CD14-positive monocyte (primary cell): ENCODE measurements around the gene SPG21. TPM values are rescaled to one million over a fixed set of nuclear protein-coding genes. Genes with fewer than 3 reads are reported as not detected.

Experiments used
- DNase-seq, 3 donors: peaks; one replicate each; pipeline ENCODE4 v3.0.0-alpha.2; 2011 to 2022
- H2AFZ ChIP-seq: 2 replicates; pipeline ENCODE4 v1.6.0; 2012; ENCODE audit warnings: mild to moderate bottlenecking, low read depth, low read length, inconsistent platforms; ENCODE audit not compliant: insufficient read depth, poor library complexity, severe bottlenecking
- H3K27ac ChIP-seq, 2 donors: 1 replicate in 1 of 2; 2 replicates in 1 of 2; pipeline ENCODE4 v1.5.1; 2012 to 2013; ENCODE audit warnings: low read length in 2 of 2, control low read depth in 1 of 2, inconsistent platforms in 1 of 2, low read depth in 1 of 2, mild to moderate bottlenecking in 1 of 2
- H3K27me3 ChIP-seq, 2 donors: one replicate each; pipeline versions ENCODE4 v1.6.0 to v1.6.1; 2011 to 2013; ENCODE audit warnings: low read length in 2 of 2; ENCODE audit not compliant: control insufficient read depth in 2 of 2, insufficient read depth in 2 of 2
- H3K36me3 ChIP-seq, 2 donors: replicated peaks in 1 of 2; 1 replicate in 1 of 2; 2 replicates in 1 of 2; pipeline versions ENCODE4 v1.5.1 to v1.6.1; 2012 to 2013; ENCODE audit warnings: low read length in 2 of 2, control low read depth in 1 of 2, inconsistent platforms in 1 of 2, mild to moderate bottlenecking in 1 of 2; ENCODE audit not compliant: insufficient read depth in 2 of 2, control insufficient read depth in 1 of 2
- H3K4me1 ChIP-seq, 2 donors: 1 replicate in 1 of 2; 2 replicates in 1 of 2; pipeline versions ENCODE4 v1.5.1 to v1.6.1; 2012 to 2013; ENCODE audit warnings: low read length in 2 of 2, control low read depth in 1 of 2, inconsistent platforms in 1 of 2, mild to moderate bottlenecking in 1 of 2, moderate library complexity in 1 of 2; ENCODE audit not compliant: insufficient read depth in 2 of 2, control insufficient read depth in 1 of 2
- H3K4me2 ChIP-seq: replicated peaks from 2 replicates; pipeline ENCODE3; 2012; ENCODE audit warnings: low read length, moderate library complexity, mild to moderate bottlenecking; ENCODE audit not compliant: poor library complexity, severe bottlenecking; ENCODE audit errors: extremely low read depth
- H3K4me3 ChIP-seq, 3 experiments: fragments of 200-600 bp in 1 of 3; sonication (generic) in 1 of 3; replicated peaks in 1 of 3; 1 replicate in 2 of 3; 2 replicates in 1 of 3; pipeline ENCODE4 v1.5.1; 2011 to 2013; ENCODE audit warnings: low read length in 3 of 3, mild to moderate bottlenecking in 3 of 3, control low read depth in 2 of 3, low read depth in 2 of 3, inconsistent platforms in 1 of 3, moderate library complexity in 1 of 3
- H3K79me2 ChIP-seq: 2 replicates; pipeline ENCODE4 v1.6.0; 2012; ENCODE audit warnings: mild to moderate bottlenecking, control low read depth, inconsistent platforms, low read length, moderate library complexity; ENCODE audit not compliant: insufficient read depth
- H3K9ac ChIP-seq: 2 replicates; pipeline ENCODE4 v1.6.0; 2017; ENCODE audit warnings: low read length, mild to moderate bottlenecking; ENCODE audit not compliant: insufficient read depth, poor library complexity, severe bottlenecking
- H3K9me3 ChIP-seq, 2 donors: replicated peaks in 1 of 2; 1 replicate in 1 of 2; 2 replicates in 1 of 2; pipeline versions ENCODE4 v1.5.1 to v1.6.1; 2012 to 2013; ENCODE audit warnings: low read length in 2 of 2, control low read depth in 1 of 2; ENCODE audit not compliant: control insufficient read depth in 1 of 2, insufficient read depth in 1 of 2
- H4K20me1 ChIP-seq: 2 replicates; pipeline ENCODE4 v1.6.0; 2012; ENCODE audit warnings: mild to moderate bottlenecking, low read length, control low read depth, moderate library complexity; ENCODE audit not compliant: insufficient read depth
- H3K27ac Mint-ChIP-seq, 7 donors: one replicate each; pipeline ENCODE4 v1.8.0; 2020; ENCODE audit warnings: mild to moderate bottlenecking in 7 of 7, mixed read lengths in 7 of 7, moderate library complexity in 6 of 7, inconsistent platforms in 2 of 7
- H3K27me3 Mint-ChIP-seq, 3 donors: one replicate each; pipeline ENCODE4 v1.8.0; 2021 to 2022; ENCODE audit warnings: low read depth in 3 of 3, mild to moderate bottlenecking in 3 of 3, mixed read lengths in 3 of 3, moderate library complexity in 3 of 3, inconsistent platforms in 1 of 3
- H3K36me3 Mint-ChIP-seq, 2 donors: one replicate each; pipeline ENCODE4 v1.8.0; 2020; ENCODE audit warnings: mixed read lengths in 2 of 2, inconsistent platforms in 1 of 2, mild to moderate bottlenecking in 1 of 2
- H3K4me1 Mint-ChIP-seq: one replicate; pipeline ENCODE4 v1.8.0; 2020; ENCODE audit warnings: mild to moderate bottlenecking, mixed read lengths
- H3K4me3 Mint-ChIP-seq, 2 donors: one replicate each; pipeline ENCODE4 v1.8.0; 2020; ENCODE audit warnings: mild to moderate bottlenecking in 2 of 2, mixed read lengths in 2 of 2, moderate library complexity in 1 of 2
- H3K9me3 Mint-ChIP-seq, 7 donors: one replicate each; pipeline ENCODE4 v1.8.0; 2020 to 2022; ENCODE audit warnings: mixed read lengths in 7 of 7, mild to moderate bottlenecking in 6 of 7, moderate library complexity in 6 of 7, inconsistent platforms in 2 of 7
- WGBS: methylation state at CpG from one replicate; pipeline ENCODE4 v1.1.5; 2013; ENCODE audit warnings: missing lambda C conversion rate; ENCODE audit not compliant: insufficient coverage; 5-methylcytosine and 5-hydroxymethylcytosine counted together
- intact Hi-C, 2 donors: fragments of 100-400 bp; cut with micrococcal nuclease; formaldehyde crosslinking; loops; one replicate each; pipeline versions ENCODE4 v1.15.0 to v1.15.1; 2023
- polyA plus RNA-seq, 3 donors: library from polyadenylated mRNA; depleted of rRNA in 1 of 3; unstranded in 2 of 3; stranded (reverse) in 1 of 3; fragments of 300-500 nt in 2 of 3; fragments of >200 nt in 1 of 3; fragmentation: Illumina TruSeq in 2 of 3; gene quantifications; 1 replicate in 2 of 3; 2 replicates in 1 of 3; pipeline ENCODE4 v1.2.3, GENCODE V29; 2012 to 2021
- TF ChIP-seq, protein P1 (sequence below): fragments of 200-600 bp; IDR thresholded peaks from one replicate; pipeline ENCODE4 v1.8.0; 2022; ENCODE audit warnings: antibody characterized with exemption, mild to moderate bottlenecking

Gene SPG21
- polyA plus RNA-seq, 3 donors, result 102 to 375 (median 358) TPM

DNA sequence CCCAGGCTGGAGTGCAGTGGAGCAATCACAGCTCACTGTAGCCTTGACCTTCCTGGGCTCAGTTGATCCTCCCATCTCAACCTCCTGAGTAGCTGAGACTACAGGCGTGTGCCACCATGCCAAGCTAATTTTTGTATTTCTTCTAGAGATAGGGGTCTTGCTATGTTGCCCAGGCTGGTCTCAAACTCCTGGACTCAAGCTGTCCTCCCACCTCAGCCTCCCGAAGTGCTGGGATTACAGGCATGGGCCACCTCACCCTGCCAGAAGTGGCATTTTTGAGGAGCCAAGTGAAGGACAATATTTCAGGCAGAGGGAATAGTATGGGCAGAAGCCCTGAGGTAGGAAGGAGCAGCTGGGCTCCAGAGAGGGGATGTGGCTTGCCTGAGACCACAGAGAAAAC lies 73.3 kb downstream of the SPG21 start:
- peaks cover 0 to 4% (median 0%) of the 10 kb centered on the region in 7 donors for H3K9me3 Mint-ChIP-seq
- peaks cover 7 to 8% of the 10 kb centered on the region in 2 donors for H3K4me1 ChIP-seq
- peaks cover 0 to 13% of the 10 kb centered on the region in 2 donors for H3K27me3 ChIP-seq
- no peak overlapping the region for H2AFZ ChIP-seq
- no peaks in the 10 kb centered on the region for H3K79me2 ChIP-seq
- H3K4me2 ChIP-seq, result no peak overlapping the region
- WGBS, result 83% methylated on average over 1 of the region's 2 CpGs
- no peaks in the 10 kb centered on the region for H4K20me1 ChIP-seq
- H3K9ac ChIP-seq, result no peak overlapping the region
- H3K4me3 Mint-ChIP-seq, result no peak overlapping the region
- peaks cover 6 to 8% of the 10 kb centered on the region in 2 donors for H3K36me3 Mint-ChIP-seq
- H3K4me3 ChIP-seq, result no peak overlapping the region
- H3K9me3 ChIP-seq, result no peaks in the 10 kb centered on the region
- H3K27ac ChIP-seq, result no peak overlapping the region
- TF ChIP-seq, protein P1, sequence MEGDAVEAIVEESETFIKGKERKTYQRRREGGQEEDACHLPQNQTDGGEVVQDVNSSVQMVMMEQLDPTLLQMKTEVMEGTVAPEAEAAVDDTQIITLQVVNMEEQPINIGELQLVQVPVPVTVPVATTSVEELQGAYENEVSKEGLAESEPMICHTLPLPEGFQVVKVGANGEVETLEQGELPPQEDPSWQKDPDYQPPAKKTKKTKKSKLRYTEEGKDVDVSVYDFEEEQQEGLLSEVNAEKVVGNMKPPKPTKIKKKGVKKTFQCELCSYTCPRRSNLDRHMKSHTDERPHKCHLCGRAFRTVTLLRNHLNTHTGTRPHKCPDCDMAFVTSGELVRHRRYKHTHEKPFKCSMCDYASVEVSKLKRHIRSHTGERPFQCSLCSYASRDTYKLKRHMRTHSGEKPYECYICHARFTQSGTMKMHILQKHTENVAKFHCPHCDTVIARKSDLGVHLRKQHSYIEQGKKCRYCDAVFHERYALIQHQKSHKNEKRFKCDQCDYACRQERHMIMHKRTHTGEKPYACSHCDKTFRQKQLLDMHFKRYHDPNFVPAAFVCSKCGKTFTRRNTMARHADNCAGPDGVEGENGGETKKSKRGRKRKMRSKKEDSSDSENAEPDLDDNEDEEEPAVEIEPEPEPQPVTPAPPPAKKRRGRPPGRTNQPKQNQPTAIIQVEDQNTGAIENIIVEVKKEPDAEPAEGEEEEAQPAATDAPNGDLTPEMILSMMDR, result no peak
- H3K4me1 Mint-ChIP-seq, result peaks cover 6% of the 10 kb centered on the region
- H3K27me3 Mint-ChIP-seq, result peaks cover 9 to 21% (median 21%) of the 10 kb centered on the region in 3 donors
- no peak overlapping the region for H3K27ac Mint-ChIP-seq
- no peak for DNase-seq
- no peaks in the 10 kb centered on the region for H3K36me3 ChIP-seq
- intact Hi-C loops, result no loop called here

DNA sequence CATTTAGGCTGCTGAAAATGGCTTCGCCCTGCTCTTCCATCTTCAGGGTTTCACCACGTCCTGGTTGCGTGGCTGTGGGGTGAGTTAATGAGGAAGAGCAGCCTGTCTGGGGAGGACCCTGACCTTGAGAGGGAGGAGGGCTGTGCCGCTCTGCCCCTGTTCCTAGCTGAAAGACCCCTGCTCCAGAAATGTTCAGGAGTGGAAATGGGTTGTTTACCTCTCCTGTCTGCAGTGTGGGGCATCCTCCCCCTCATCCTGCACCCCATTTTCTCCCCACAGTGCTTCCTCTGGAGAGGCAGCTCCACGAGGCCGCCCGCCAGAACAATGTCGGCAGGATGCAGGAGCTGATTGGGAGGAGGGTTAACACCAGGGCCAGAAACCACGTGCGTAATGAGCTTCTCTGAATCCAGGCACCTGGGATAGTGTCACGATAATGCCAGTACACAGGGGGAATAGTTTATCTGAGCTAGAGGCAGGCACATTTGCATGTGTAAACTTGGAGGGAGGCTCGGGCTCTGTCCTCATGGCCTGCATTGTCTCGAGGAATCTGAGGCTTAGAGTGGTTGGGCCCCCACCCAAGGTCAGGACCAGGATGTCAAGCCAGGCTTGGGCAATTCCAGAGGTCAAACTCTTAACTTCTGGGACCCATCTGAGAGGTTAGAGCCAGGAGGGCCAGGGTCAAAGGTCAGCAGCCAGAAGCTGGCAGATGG lies 74.0 kb downstream of the SPG21 start:
- H3K27me3 ChIP-seq, result peaks cover 7 to 20% of the 10 kb centered on the region in 2 donors
- no peaks in the 10 kb centered on the region for H3K36me3 ChIP-seq
- H3K4me2 ChIP-seq, result no peak overlapping the region
- peaks cover 0 to 8% (median 0%) of the 10 kb centered on the region in 7 donors for H3K9me3 Mint-ChIP-seq
- TF ChIP-seq, protein P1, result no peak
- H3K79me2 ChIP-seq, result no peaks in the 10 kb centered on the region
- H3K4me3 Mint-ChIP-seq, result no peak overlapping the region
- H3K9me3 ChIP-seq, result no peaks in the 10 kb centered on the region
- H3K36me3 Mint-ChIP-seq, result peaks cover 6 to 9% of the 10 kb centered on the region in 2 donors
- H3K9ac ChIP-seq, result no peak overlapping the region
- WGBS, result 57% methylated on average over 8 of the region's 13 CpGs
- no peak overlapping the region for H3K4me3 ChIP-seq
- peaks cover 16 to 28% (median 28%) of the 10 kb centered on the region in 3 donors for H3K27me3 Mint-ChIP-seq
- no peaks in the 10 kb centered on the region for H4K20me1 ChIP-seq
- DNase-seq, result no peak
- H3K4me1 Mint-ChIP-seq, result peaks cover 10% of the 10 kb centered on the region
- H3K27ac Mint-ChIP-seq, result no peak overlapping the region
- peaks cover 9 to 11% of the 10 kb centered on the region in 2 donors for H3K4me1 ChIP-seq
- no peak overlapping the region for H3K27ac ChIP-seq
- intact Hi-C loops, result no loop called here
- H2AFZ ChIP-seq, result no peak overlapping the region

Other genes with a start within 250 kb of the SPG21 start
- gene RBPMS2, start 214.3 kb downstream of the SPG21 start, polyA plus RNA-seq, result not detected
- gene PIF1, start 164.3 kb downstream of the SPG21 start, polyA plus RNA-seq, result under 1 TPM in 2 of 3 donors, not detected in 1; 0.13 to 0.43 TPM
- gene PLEKHO2, start 148.0 kb downstream of the SPG21 start, polyA plus RNA-seq, result 10 to 100 TPM; 54.1 to 93.5 (median 78.0) TPM
- 1 to 10 TPM in 1 of 3 donors, under 1 TPM in 2; 0.49 to 3.5 (median 0.90) TPM for gene ANKDD1A, start 78.0 kb downstream of the SPG21 start, polyA plus RNA-seq
- 10 to 100 TPM in 1 of 3 donors, 1 to 10 TPM in 2; 5.1 to 10.8 (median 9.0) TPM for gene MTFMT, start 39.7 kb upstream of the SPG21 start, polyA plus RNA-seq
- gene SLC51B, start 55.5 kb upstream of the SPG21 start, polyA plus RNA-seq, result not detected
- not detected for gene RASL12, start 78.1 kb upstream of the SPG21 start, polyA plus RNA-seq
- not detected for gene KBTBD13, start 86.8 kb upstream of the SPG21 start, polyA plus RNA-seq
- gene UBAP1L, start 125.3 kb upstream of the SPG21 start, polyA plus RNA-seq, result 1 to 10 TPM in 1 of 3 donors, not detected in 2; 4.8 TPM
- 1 to 10 TPM; 3.1 to 6.9 (median 4.7) TPM for gene PDCD7, start 143.9 kb upstream of the SPG21 start, polyA plus RNA-seq
- 10 to 100 TPM; 15.2 to 24.9 (median 20.0) TPM for gene CLPX, start 195.4 kb upstream of the SPG21 start, polyA plus RNA-seq
- under 1 TPM in 1 of 3 donors, not detected in 2; 0.13 TPM for gene CILP, start 221.6 kb upstream of the SPG21 start, polyA plus RNA-seq